WERI-Rb-1 (cell line): ENCODE results near the gene BCL7C.
"Not testable (repeated sequence)": the region's sequence is repeated elsewhere in the genome, so short reads cannot be mapped to it uniquely, and the experiment has no call there.

Experiments used
- DNase-seq: peaks from one replicate; pipeline ENCODE4 v3.0.0-alpha.2; 2020
- H3K27ac ChIP-seq: fragments of 250-450 bp; sonication (Bioruptor Pico); 2 replicates; pipeline ENCODE4 v1.5.1; 2020; ENCODE audit warnings: mild to moderate bottlenecking, moderate library complexity
- H3K27me3 ChIP-seq: fragments of 250-450 bp; sonication (Bioruptor Pico); 2 replicates; pipeline ENCODE4 v1.5.1; 2021; ENCODE audit warnings: mild to moderate bottlenecking, low read depth, moderate library complexity; ENCODE audit not compliant: insufficient read depth, severe bottlenecking
- H3K36me3 ChIP-seq: fragments of 250-450 bp; sonication (Bioruptor Pico); 2 replicates; pipeline ENCODE4 v1.5.1; 2020; ENCODE audit warnings: mild to moderate bottlenecking, moderate library complexity
- H3K4me3 ChIP-seq: 2 replicates; pipeline ENCODE4 v1.5.1; 2011; ENCODE audit warnings: low read depth, mild to moderate bottlenecking, control low read depth, low read length
- H3K9me3 ChIP-seq: fragments of 250-450 bp; sonication (Bioruptor Pico); 2 replicates; pipeline ENCODE4 v1.5.1; 2021; ENCODE audit warnings: mild to moderate bottlenecking, moderate library complexity; ENCODE audit not compliant: severe bottlenecking
- TF ChIP-seq, protein P1 (sequence below): IDR thresholded peaks from 2 replicates; pipeline ENCODE4 v1.5.1; 2011; ENCODE audit warnings: low read depth, mild to moderate bottlenecking, control low read depth, inconsistent platforms, low read length

Gene BCL7C

DNA sequence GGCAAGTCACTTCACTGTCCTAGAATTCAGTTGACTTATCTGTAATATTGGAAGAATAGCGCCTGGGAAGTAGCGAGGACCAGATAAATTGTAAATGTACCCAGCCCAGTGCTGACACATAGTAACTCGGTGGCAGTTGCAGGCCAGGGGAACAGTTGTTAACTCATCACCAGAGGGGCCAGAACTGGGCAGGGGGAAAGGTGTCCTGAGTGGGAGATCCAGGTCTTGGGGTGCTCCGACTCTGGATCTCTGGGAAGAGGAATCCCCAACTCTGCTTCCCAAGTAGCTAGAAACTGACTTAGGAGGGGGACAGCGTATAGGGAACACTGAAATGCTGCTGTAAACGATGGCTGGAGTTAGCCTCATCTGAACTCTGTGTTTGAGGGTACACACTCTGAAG is 23.0 kb downstream of the BCL7C start:
- no peaks in the 10 kb centered on the region for H3K27me3 ChIP-seq
- no peak overlapping the region for H3K4me3 ChIP-seq
- DNase-seq: no peak
- peaks cover 3% of the 10 kb centered on the region for H3K9me3 ChIP-seq
- TF ChIP-seq, protein P1, sequence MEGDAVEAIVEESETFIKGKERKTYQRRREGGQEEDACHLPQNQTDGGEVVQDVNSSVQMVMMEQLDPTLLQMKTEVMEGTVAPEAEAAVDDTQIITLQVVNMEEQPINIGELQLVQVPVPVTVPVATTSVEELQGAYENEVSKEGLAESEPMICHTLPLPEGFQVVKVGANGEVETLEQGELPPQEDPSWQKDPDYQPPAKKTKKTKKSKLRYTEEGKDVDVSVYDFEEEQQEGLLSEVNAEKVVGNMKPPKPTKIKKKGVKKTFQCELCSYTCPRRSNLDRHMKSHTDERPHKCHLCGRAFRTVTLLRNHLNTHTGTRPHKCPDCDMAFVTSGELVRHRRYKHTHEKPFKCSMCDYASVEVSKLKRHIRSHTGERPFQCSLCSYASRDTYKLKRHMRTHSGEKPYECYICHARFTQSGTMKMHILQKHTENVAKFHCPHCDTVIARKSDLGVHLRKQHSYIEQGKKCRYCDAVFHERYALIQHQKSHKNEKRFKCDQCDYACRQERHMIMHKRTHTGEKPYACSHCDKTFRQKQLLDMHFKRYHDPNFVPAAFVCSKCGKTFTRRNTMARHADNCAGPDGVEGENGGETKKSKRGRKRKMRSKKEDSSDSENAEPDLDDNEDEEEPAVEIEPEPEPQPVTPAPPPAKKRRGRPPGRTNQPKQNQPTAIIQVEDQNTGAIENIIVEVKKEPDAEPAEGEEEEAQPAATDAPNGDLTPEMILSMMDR: no peak
- no peak overlapping the region for H3K27ac ChIP-seq
- no peaks in the 10 kb centered on the region; the same call in none of the 2 replicates for H3K36me3 ChIP-seq

- Histone ChIP-seq H3K36me3 (no peaks in the 10 kb centered on the region; the same call in 1 of the 2 replicates), H3K27ac (no peak overlapping the region), H3K27me3 (no peaks in the 10 kb centered on the region), H3K9me3 (peaks cover 3% of the 10 kb centered on the region), H3K4me3 (no peak overlapping the region)
- TF ChIP-seq, protein P1: peak; percentile 64
- peak; percentile 35 for DNase-seq
Measured at GRCh38 chr16:30867747-30868146, 26.1 kb downstream of the BCL7C start.

DNA sequence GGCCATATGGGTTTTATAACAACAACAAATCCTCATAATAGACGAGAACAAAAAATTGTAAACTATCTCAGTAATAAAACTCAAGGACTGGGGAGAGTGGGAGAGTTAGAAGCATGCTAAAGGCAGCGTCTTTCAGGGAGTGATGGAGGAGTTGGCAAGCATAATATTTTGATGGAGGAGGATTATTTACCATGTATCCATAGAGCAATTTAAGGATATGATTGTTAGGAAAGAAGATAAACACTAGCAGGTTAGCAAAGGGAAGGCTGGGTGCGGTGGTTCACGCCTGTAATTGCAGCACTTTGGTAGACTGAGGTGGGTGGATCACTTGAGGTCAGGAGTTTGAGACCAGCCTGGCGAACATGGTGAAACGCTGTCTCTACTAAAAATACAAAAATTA is 27.8 kb downstream of the BCL7C start:
- H3K4me3 ChIP-seq: no peak overlapping the region
- TF ChIP-seq, protein P1: no peak

GRCh38 chr16:30863178-30863577 is 30.7 kb downstream of the BCL7C start:
- H3K27ac ChIP-seq, DNase-seq, H3K27me3 ChIP-seq, H3K36me3 ChIP-seq, H3K9me3 ChIP-seq, H3K4me3 ChIP-seq: not testable (repeated sequence)

More for the DNA sequence above, 27.8 kb downstream of the BCL7C start:
- H3K9me3 ChIP-seq: peaks cover 3% of the 10 kb centered on the region
- no peaks in the 10 kb centered on the region; the same call in 1 of the 2 replicates for H3K36me3 ChIP-seq
- no peak for DNase-seq
- no peak overlapping the region for H3K27ac ChIP-seq
- no peaks in the 10 kb centered on the region for H3K27me3 ChIP-seq

DNA sequence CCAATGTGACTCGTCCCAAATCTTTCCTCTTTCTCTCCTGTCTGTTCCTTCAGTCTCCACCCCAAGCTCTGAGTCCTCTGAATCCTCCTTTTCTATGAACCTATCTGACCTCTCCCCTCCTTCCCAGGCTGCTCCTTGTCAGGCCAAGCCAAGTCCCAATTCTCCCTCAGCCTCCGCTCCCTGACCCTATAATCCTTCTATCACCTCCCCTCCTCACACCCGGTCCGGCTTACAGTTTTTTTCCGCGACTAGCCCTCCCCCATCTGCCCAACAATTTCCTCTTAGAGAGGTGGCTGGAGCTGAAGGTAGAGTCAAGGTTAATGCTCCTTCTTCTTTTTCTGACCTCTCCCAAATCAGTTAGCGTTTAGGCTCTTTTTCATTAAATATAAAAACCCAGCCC is 33.1 kb downstream of the BCL7C start:
- not testable (repeated sequence) for H3K4me3 ChIP-seq, H3K27me3 ChIP-seq, H3K36me3 ChIP-seq, H3K9me3 ChIP-seq
- peak overlapping the region; percentile 84 for H3K27ac ChIP-seq
- DNase-seq: peak; percentile 89

DNA sequence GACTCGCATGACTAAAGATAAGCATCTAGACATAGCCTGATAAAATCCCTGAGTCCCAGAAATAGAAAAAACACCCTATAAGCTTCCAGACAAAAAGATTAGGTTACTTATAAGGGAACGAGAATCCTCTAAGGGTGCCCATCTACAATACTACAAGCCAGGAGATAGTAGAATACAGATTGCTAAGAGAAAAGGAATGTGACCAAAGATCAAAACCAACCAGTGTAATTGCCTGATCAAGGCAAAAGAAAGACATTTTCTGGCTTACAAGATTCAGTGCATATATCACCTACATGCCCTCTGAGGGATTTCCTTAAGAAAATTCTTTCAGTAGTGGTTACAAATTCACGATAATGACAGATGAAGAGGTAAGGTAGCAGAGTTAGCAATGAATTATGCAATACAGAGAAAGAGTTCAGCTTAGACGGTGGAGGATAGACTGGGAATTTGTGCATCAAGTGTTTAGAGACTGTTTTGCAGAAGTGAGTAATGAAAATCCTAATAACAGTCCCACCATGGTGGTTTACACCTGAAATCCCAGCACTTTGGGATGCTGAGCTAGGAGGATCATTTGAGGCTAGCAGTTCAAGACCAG is 35.0 kb downstream of the BCL7C start:
- Histone ChIP-seq H3K27ac (peak overlapping the region; percentile 43), H3K27me3 (no peaks in the 10 kb centered on the region), H3K4me3 (no peak overlapping the region), H3K9me3 (peaks cover 3% of the 10 kb centered on the region), H3K36me3 (no peaks in the 10 kb centered on the region; the same call in 1 of the 2 replicates)
- no peak for DNase-seq
- TF ChIP-seq, protein P1: no peak

DNA sequence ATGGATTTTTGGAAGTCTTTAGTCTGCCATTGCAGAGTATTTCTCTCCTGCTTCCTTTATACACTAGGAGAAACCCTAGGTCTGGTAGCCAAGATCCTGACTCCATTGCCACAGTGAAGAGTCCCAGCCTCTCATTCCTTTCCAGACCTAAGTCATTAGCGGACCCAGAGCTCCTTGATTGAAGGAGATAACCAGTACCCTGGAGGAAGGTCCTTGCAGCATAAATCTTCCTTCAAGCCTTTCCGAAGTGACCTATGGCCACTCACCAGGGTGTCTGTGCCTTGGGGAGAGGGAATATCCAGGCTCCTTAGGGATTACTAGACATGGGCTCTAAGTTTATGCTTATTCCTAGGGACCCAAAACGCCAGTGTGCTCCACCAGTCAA is 35.8 kb downstream of the BCL7C start:
- no peaks in the 10 kb centered on the region for H3K27me3 ChIP-seq
- DNase-seq: no peak
- H3K36me3 ChIP-seq: no peaks in the 10 kb centered on the region; the same call in 1 of the 2 replicates
- peaks cover 2% of the 10 kb centered on the region for H3K9me3 ChIP-seq
- peak overlapping the region; percentile 43 for H3K27ac ChIP-seq
- H3K4me3 ChIP-seq: no peak overlapping the region
- TF ChIP-seq, protein P1: no peak
